Hematopoietic multipotent progenitor cell treated with erythropoietin and hydrocortisone succinate and interleukin-3 and kit ligand, for 8 days (in vitro differentiated cells): ENCODE measurements around the gene AGAP9.
"Not testable (repeated sequence)": the region's sequence is repeated elsewhere in the genome, so short reads cannot be mapped to it uniquely, and the experiment has no call there.

Source experiments
- DNase-seq: peaks from one replicate; pipeline ENCODE4 v3.0.0-alpha.2; 2015

The AGAP9 gene

GRCh38 chr10:47456079-47456785, 67.2 kb downstream of the AGAP9 start:
- no peak for DNase-seq

- DNase-seq = not testable (repeated sequence)
These were observed 67.9 kb downstream of the AGAP9 start for GRCh38 chr10:47455350-47456078.

DNA sequence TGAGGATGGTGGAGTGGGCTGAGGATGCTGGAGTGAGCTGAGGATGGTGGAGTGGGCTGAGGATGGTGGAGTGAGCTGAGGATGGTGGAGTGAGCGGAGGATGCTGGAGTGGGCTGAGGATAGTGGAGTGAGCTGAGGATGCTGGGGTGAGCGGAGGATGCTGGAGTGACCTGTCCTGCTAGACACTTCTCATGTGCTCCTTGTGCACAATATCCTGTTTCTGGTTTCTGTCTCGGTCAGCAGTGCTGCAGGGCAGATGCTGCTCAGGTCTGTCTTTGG, 68.7 kb downstream of the AGAP9 start:
- no peak for DNase-seq

- no peak for DNase-seq
These were observed 69.2 kb downstream of the AGAP9 start for GRCh38 chr10:47454008-47454779.

DNA sequence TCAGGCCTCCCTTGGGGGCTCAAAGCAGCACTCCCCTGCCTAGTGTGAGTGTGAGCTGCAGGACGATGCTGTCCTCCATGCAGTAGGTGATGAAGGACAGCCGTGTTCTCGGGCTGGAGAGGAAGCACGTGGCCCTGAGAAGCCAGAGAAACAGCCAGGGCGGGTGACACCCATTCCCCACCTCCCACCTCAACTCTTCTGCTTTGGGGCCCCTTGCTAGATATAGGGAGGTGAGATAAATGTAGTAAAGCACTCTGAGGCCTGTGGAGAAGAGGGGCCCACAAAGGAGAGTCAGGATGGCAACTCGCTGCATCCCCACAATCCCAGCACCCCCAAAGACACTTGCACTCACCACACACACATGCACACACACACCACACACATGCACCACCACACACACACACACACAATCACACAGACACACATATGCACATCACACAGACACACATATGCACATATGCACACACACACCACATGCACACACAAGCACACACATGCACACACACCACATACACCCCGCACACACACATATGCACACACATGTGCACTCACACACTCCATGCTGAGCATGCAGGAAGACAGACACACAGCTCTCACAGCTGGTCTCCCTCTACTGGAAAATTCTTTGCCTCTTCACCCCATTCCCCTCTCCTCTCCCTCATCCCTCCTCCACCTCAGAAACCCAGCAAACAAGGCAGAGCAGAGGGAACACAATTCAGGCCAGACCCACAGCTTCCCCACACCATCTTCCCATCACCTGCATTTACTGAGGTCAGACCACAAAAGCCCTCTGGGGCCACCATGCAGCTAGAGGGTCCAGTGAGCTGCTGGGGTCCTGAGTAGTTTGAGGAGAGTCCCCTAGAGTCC, 70.1 kb downstream of the AGAP9 start:
- DNase-seq = no peak

DNA sequence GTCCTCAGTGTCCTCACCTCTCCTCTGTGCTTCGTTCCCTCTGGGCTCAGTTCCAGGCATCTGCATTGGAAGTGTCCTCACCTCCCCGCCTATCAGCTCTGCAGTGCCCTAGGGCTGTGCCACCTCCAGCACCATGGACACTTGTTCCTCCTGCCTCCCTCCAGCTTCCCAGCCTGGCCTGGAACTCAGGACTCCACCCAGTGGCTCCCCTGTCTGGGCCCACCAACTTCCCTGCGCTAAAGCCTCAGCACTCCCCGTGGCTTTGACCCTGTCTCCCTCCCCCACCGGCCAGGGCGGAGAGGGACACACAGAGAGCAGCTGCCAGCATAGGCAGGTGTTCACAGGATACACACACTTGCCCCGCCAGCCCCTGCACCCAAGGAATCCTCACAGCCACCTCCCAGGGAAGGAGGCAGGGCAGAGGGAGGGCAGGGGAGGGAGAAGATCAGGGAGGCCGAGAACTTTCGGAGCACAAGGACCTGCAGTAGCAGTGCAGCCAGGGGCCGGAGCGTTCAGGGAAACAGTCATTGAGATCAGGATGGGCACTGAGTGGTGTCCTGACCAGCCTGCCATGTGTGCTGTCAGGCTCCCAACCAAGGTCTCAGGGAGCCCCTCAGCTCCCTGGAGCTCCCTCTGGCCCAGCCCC, 70.8 kb downstream of the AGAP9 start:
- DNase-seq = no peak

DNA sequence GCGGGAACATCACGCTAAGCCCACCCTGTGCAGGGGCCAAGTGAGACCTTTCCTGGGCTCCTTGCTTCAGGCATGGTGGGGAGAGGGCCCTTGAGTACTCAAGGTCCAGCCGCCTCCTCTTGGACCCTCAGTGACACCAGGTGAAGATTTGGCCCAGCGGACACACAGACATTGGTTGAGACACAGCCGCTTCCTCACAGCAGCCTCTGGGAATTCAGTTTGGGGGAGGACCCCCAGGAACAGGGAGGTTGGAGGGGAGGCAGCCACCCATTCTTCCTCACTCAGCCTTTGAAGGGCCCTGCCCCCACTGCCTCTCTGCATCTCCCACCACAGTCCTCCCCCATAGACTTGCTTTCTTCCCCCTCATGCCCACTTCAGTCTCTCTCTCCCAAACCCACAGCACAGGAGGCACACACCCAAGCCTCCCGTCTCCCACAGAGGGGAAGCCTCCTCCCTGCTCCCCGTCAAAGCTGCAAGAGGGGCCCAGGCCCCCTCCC, 71.4 kb downstream of the AGAP9 start:
- DNase-seq = no peak
